T-helper 1 cell treated with Interleukin-12 subunit alpha and Interleukin-12 subunit beta and Interleukin-4 antibody, amounts not matched to agents 30 ng/mL and 1 ng/mL, for 36 hours (primary cell): Measurements from ENCODE around the gene LYG1. TPM values are rescaled to one million over a fixed set of nuclear protein-coding genes. Genes with fewer than 3 reads are reported as not detected.
"Not testable (repeated sequence)": the region's sequence is repeated elsewhere in the genome, so short reads cannot be mapped to it uniquely, and the experiment has no call there.

ENCODE experiments used
- intact Hi-C: fragments of 100-400 bp; cut with micrococcal nuclease; formaldehyde crosslinking; loops from one replicate; pipeline ENCODE4 v1.15.1; 2024
- total RNA-seq: library from RNA; stranded (reverse); gene quantifications from 2 replicates; pipeline ENCODE4 v1.2.3, GENCODE V29; 2022

The LYG1 gene
- 2.7 and 2.8 TPM in 2 replicates for total RNA-seq

GRCh38 chr2:99301097-99301496, at the start of gene LYG1:
LYG1 (minus strand) TSS chr2:99301197; CDS start chr2:99295670, 5,527 bp downstream.
- intact Hi-C loops: not testable (repeated sequence)

DNA sequence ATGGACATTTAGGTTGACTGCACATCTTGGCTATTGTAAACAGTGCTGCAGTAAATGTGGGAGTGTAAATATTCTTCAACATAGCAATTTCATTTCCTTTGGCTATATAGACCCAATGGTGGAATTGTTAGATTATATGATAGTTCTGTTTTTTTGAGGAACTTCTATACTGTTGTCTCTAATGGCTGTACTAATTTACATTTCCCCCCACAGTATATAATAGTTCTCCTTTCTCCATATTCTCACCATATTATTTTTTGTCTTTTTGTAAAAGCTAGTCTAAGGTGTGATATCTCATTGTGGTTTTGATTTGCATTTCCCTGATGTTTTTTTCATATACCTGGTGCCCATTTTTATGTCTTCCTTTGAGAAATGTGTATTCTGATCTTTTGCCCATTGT, 49.2 kb upstream of the LYG1 start:
- intact Hi-C loops: no loop called here

DNA sequence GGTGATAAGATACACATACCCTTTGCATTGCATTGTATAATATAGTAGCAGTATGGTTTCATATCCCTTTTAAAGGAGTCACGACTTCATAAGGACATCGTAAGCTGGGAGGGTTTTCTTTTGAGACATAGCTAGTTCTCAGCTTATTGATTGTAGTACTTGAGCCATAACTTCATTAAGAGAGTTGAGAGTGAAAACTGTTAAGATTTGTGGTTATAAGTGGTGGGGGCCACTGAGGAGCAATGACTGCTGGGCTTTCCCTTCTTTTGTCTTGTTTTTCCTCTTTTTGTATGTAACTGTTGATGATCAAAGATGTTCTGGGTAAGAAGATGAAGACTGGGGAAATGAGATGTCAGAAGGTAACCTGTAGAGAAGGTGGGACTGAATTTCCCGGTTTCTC, 47.2 kb upstream of the LYG1 start:
- intact Hi-C loops: no loop called here

DNA sequence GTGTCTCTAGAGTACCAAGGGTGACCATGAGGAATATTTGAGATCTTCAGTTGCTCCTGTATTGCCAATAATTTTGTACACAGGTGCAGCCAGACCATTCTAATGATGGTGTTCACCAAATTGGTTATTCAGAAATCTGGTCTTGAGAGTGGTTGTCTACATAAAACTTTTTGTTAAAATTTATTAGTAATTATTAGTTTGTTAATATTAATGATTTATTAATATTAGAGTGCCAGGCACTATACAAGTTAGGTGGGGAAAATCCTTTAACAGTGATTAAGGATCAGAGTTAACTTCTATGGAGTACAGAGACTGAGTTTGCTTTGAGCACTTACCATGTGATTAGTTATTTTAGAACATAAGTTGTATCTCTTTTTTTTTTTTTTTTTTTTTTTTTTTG, 45.2 kb upstream of the LYG1 start:
- intact Hi-C loops: no loop called here

DNA sequence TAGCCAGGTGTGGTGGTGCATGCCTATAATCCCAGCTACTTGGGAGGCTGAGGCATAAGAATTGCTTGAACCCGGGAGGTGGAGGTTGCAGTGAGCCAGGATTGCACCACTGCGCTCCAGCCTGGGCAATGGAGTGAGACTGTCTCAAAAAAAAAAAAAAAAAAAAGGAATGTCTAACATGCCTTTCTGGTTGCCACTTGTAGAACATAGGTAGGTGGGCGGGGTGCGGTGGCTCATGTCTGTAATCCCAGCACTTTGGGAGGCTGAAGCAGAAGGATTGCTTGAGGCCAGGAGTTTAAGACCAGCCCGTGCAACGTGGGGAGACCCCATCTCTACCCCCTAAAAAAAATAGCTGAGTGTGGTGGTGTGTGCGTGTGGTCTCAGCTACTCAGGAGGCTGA, 44.4 kb upstream of the LYG1 start:
- intact Hi-C loops: not testable (repeated sequence)

- intact Hi-C loops: no loop called here
These were observed 41.5 kb upstream of the LYG1 start for GRCh38 chr2:99342536-99342935.

DNA sequence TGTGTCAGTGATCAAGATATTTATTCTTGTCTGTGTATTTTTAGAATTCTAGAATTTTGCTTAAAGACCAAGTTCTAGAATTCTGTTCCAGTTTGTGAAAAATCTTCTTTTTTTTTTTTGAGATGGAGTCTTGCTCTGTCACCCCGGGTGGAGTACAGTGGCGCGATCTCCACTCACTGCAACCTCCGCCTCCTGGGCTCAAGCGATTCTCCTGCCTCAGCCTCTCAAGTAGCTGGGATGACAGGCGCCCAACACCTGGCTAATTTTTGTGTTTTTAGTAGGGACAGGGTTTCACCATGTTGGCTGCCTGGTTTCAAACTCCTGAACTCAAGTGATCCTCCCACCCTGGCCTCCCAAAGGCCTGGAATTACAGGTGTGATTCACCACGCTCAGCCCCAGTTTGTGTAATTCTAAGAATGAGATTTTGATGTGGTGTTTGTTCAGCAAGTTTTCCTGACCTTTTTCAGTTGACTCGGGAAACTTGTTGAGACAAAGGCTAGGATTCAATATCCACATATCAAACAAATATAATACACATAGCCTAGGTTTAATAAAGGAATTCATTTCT, 39.8 kb upstream of the LYG1 start:
- intact Hi-C loops: no loop called here

- intact Hi-C loops: loop anchor here (5.0 to 10.0 kb wide), 5 partner anchors 253 to 1667 kb away; partner anchors contain the start of genes MGAT4A, RPL31 and TMEM131
These were observed 37.1 kb upstream of the LYG1 start for GRCh38 chr2:99338029-99338585.

GRCh38 chr2:99337113-99338028, 36.4 kb upstream of the LYG1 start, which contains the start of gene EIF5B:
EIF5B (plus strand) TSS chr2:99337389; CDS start chr2:99337555, 166 bp downstream.
- intact Hi-C loops: loop anchor here (1.0 to 10.0 kb wide), 10 partner anchors 253 to 1915 kb away; partner anchors contain the start of genes CNOT11, COA5, COX5B and INPP4A

- intact Hi-C loops: loop anchor here (1.0 to 10.0 kb wide), 15 partner anchors 154 to 1916 kb away; partner anchors contain the start of genes C2orf15, CNOT11, COA5 and COX5B
These were observed 35.8 kb upstream of the LYG1 start for GRCh38 chr2:99336804-99337112.

DNA sequence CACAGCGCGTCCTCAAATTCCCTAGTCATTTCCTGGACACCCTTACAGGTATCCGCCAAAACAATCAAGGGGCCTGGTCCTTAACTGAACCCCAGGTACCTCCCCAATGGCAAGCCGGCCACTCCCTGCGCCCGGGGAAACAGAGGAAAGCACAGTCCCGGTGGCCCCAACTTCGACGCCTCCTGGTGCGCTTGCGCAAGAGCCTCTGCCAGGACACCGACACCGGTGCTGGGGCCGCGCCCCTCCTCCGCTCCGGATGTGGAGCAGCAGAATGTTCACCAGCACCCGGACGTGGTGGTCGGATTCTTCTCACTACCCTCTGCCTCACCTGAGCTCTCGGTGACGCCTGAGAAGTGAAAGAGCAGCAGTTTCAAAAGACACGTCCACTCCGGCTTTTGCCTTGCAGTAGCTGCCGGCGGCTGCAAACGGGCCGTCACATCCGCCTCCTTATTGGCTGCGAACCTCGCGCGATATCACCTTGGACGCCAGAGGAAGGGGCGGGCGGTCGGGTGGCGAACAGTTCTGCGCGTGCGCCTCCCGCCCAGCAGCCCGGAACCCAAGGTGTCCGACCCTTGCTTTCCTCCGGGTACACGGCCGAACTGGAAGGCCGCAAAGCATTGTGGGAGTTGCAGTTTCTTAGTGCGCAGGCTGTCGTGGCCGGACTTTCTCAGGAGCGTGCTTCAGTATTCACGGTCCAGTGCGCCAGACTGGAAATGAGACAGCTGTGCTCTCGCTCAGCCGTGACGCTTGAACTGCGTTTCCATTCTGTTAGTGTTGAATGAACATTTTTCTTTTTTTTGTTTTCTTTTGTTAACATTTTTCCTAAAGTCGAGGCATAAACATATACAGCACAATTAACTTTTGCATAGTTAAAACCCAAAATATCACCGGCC, 35.2 kb upstream of the LYG1 start, which contains the start of gene TXNDC9:
TXNDC9 (minus strand) TSS at position 423 of the 893 bp plus-strand sequence. CDS start 3,123 bp downstream, outside the sequence.
- intact Hi-C loops: loop anchor here (1.0 to 10.0 kb wide), 14 partner anchors 154 to 1917 kb away; partner anchors contain the start of genes C2orf15, CNOT11, COX5B and INPP4A

- intact Hi-C loops: no loop called here
These were observed 24.4 kb upstream of the LYG1 start for GRCh38 chr2:99325384-99325783.

DNA sequence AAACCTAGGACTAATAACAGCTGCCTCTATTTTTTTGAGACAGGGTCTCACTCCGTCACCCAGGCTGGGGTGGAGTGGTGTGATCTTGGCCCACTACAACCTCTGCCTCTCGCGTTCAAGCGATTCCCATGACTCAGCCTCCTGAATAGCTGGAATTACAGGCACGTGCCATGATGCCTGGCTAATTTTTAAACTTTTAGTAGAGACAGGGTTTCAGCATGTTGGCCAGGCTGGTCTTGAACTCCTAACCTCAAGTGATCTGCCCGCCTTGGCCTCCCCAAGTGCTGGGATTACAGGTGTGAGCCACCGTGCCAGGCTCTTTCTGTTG, 16.8 kb upstream of the LYG1 start:
- intact Hi-C loops: not testable (repeated sequence)

GRCh38 chr2:99317161-99317872, 16.3 kb upstream of the LYG1 start:
- intact Hi-C loops: no loop called here

DNA sequence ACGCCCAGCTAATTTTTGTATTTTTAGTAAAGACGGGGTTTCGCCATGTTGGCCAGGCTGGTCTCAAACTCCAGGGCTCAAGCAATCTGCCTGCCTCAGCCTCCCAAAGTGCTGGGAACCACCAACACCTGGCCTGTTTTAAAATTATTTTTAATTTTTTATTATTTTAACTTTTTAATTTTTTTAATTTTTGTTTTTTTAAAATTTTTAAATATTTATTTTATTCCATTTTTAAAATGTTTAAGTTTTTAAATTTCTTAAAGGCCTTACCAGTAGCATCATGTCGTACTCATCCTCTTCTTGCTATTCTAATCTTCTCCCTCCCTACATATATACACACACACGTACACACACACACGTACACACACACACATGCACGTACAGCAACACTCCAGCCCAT, 1.4 kb downstream of the LYG1 start:
- intact Hi-C loops: no loop called here

GRCh38 chr2:99297994-99298393, 3.0 kb downstream of the LYG1 start:
- intact Hi-C loops: no loop called here

DNA sequence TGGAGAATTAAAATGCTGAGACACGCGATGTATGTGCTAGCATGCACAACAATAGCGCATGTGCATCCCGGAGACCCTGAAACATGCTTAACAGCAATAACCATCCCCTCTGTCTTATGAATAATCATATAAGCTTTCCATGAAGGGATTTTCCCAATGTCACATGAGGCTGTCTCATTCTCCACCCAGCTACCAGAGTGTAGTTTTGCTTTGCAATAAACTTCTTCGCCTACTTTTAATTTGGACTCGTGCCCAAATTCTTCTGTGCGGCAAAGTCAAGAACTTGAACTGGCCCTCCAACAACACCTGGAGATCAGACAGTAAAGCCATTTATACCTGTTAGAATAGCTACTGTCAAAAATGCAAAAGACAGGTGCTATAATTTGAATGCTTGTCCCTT, 15.5 kb downstream of the LYG1 start:
- intact Hi-C loops: no loop called here

GRCh38 chr2:99279969-99280695, 20.9 kb downstream of the LYG1 start:
- intact Hi-C loops: no loop called here

- intact Hi-C loops: no loop called here
These were observed 22.2 kb downstream of the LYG1 start for GRCh38 chr2:99278793-99279291.
